Activated CD8-positive, alpha-beta memory T cell treated with anti-CD3 and anti-CD28 coated beads for 1 hour (primary cell): ENCODE data around the gene LIPC.

Experiments
- DNase-seq, 2 donors: peaks; one replicate each; pipeline ENCODE4 v3.0.0-alpha.2; 2020; ENCODE audit warnings: low read depth in 1 of 2; ENCODE audit errors: extremely low read depth in 1 of 2

The LIPC gene

DNA sequence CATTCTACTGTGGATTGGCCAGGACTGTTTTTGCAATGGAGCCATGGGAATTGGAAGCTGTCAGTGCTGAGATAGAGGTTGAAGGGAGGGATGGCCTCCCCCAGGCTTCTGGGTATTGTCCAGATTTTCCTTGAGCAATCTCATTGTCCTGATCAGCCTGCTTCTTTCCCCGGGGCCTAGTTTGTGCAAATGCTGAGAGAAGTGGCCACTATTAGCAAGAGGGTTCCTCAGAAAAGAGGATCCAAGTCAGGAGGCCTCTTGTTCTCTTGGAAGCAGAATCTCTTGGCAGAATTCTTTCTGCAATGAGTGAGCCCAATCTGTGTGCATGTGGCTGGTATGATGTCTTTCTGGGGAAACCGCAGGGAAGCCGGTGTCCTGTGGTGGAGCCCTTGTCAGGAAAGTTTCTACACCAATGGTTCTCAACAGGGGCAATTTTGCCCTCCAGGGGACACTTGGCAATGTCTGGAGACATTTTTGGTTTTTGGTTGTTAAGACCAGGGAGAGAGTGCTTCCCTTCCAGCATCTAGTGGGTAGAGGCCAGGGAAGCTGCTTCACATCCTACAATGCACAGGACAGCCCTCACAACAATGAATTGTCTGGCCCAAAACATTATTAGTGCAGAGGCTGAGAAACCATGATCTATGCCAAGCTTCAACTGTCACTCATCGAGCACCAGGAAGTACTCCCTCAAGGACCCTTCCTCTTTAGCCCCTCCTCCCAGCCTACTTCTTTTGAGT lies 2.0 kb downstream of the LIPC start:
- DNase-seq: no peak

DNA sequence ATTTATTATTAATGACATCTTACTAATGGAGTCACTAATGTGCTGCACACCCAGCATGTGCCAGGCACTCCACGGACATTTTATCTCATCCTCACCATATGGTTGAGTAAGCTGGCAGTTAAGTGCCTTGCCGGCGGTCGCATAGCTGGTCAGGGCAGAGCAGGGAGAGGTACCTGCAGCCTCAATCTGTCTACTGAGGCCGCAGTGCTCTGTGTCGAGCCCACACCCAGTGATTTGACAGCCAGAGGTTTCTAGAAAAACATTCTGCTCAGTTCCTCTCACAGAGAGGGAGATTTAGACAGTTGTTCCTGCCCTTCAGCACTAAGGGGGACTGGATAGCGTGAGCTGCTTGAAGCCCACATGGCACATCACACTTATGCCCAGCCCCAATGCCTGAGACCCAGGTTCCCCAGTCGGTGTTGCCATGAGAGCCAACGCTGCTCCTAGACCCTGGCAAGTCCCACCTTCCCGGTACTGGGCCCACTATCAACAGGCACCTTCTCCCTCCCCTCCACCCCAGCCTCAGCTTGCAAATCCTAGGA lies 2.6 kb downstream of the LIPC start:
- no peak for DNase-seq

DNA sequence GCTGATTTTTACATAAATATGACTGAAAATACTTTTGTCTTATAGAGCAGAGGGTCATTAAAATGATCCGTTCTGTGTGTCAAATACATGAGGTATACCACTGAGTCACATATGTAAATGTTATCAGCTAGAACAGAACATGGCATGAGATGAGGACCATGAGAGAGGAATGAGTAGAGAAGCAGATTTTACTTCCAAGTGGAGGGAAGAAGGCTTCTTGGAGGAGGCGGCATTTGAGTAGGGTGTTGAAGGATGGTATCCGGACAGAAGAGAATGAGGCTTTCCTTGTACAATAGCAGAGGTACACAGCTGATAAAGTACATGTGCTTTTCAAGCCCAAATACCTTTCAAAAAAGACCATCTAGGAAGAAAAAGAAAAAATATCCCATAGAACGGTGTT lies 4.8 kb downstream of the LIPC start:
- no peak for DNase-seq

DNA sequence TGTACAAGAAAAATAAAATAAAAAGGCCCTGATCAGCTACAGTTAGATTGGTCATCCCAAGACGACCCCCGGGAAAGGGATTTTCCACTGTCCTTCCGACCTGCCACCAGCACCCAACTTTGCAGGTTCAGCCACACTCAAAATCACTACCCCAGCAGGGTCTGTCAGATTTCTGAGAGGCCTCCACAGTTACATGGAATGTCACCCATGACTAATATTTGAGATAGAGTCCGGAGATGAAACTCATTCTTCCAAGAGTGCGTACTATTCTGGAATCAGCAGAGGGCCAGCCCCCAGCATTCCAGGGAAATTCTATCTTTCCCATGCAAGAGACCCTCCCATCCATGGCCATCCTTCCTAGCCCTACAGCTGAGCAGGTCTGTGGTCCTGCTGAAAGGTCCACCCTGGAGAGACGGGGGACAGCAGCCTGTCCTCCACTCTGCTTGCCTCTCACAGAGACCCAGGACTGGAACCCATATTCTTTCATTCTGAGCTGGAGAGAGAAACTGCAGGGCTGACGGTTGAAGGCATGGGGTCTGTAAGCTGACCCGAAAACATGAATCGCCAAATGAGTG lies 5.8 kb downstream of the LIPC start:
- no peak for DNase-seq

DNA sequence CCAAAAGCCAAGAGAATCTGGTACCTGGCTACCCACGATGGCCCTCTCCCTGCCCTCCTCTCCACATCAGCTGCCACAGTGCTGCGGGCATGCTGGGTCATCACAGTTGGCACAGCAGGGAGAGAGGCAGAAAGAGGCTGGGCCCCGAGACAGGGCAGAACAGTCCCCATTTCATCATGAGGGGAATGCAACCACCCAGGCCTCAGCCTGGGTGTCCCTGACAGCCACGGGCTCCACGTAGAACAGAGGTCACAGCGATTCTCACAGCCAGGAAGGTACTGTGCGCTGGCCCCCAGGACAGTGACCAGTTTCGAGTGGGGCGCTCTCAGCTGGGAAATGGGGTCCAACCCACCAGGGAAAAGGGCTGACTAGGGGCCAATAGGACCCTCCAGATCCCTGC lies 6.3 kb downstream of the LIPC start:
- DNase-seq: no peak

DNA sequence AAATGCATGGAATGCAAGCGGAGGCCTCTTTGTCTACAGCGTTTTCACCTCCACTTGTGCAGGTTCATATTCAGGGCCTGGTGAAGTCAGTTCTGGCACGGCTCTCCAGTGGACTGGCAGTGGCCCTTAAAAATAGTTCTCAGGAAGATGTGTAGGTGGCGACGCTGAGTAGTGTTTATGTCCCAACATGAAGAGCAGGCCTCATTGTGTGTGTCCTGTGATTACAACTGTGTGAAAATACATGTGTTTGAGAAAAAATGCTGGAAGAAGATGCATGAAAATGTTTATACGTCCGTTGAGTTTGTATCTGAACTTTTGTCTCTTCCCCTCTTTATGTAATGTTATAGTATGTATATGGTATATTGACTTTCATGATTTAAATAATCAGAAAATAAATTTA lies 7.2 kb downstream of the LIPC start:
- no peak for DNase-seq

DNA sequence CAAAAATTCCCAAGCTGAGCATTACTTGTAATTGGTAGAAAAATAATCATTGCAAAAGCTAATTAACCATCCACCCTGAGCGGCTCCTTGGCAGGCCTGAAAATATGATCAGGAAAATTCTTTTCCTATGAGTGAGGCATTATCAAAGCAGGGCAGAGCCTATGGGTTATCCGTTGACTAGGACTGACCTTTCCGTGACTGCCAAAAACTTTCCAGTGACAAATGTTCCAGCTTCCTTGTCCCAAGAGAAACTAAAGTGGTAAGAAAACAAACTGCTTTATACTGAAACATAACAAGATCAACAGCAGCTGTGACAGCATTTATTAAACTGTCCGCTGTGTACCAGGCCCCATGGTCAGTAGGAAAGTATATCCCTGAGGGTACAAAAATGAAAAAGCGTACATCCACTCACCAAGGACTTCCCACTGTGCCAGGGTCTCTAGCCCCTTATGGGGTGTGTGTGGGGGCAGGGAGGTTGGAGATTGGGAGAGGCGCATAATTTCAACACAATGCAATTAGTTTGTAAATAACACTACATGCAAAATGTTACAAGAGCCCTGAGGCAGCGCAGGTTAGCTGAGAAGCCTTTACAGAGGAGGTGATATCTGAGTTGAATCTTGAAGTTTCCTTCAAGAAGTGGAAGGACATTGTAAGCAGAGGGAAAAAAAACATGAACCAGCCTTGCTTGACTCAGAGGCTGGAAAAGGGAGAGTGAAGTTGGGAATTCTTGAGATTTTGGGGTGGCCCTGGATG lies 8.5 kb downstream of the LIPC start:
- no peak for DNase-seq

DNA sequence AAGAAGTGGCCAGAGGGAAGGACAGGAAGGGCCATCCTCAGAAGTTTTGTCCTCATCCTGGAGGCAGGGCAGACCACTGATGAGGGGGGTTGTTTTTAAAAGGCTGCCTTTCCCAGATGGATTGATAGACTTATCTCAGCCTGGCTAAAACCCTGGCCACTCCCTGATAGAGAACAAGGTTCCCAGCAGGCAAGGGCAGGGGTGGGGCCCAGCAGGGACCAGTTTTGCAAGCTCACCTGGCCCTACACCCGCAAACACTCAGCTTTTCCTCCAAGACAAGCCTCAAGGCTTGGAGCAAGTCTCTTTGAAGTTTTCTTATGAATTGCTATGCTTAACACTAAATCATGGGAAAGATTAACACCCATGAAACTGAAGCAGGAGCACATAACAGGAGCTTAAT lies 9.1 kb downstream of the LIPC start:
- no peak for DNase-seq

DNA sequence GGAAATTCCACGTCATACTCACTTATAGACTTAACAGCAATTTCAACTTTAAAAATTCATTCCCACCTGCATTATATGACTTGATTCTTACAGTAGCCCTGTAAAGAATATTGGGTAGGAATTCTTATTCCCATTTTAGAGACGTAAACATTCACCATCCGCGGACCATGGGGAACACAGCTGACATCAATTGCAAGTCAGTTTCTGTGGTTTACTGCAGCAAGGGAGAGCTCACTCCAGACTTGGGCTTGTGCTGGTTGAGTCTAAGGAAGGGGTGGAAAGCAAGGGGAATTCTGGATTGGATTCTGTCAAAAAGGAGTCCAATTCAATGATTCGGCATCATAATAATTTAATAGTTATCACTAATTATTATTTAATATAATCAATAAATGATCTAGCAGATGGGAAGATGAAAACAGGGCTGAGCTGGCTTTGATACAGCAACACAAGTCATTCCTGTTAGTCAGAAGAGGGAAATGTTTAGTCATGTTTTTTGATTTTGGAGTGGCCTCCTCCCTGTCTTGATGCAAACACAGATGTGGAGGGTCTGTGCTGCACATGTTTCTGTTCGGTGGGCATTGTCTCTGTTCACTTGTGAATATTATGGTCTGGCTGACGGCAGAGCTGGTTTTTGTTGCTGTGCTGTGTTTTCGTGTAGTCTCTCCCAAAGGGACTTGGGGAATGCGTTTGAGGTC lies 9.7 kb downstream of the LIPC start:
- DNase-seq: no peak

DNA sequence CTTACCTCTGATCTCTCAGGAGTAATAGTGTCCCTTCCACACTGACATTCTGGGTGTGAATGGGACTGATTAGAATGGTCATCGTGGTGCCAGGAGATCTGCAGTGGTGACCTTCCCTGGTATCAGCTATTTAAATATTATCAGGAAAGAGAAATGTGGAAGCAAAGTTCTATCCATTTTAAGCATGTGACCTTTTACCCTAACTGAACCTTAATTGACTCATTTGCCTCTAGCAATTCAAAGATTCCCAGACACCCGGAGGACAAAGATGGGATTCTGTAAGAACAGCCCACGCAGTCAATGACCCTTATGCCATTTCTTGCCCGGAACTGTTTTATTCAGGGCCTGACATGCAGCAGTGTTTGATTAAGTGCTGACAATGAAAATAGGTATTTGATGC lies 10.3 kb downstream of the LIPC start:
- DNase-seq: no peak

DNA sequence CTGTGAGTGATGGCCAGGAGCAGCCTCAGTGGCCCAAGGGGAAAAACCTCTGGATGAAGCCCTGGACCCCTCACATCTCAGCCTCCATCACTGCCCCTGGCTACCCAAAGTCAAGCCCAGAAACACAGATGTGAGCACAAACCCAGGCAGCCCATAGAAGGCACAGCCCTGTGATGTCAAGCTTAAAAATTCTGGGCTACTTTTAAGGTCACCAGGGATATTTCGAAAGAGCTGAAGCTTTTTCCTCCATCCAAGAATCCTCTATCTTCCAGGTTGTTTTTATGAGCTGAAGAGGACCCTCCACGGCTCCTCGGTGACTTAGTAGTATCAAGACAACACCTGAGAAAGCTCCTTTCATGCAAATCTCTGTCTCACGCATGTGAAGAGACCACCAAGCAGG lies 11.5 kb downstream of the LIPC start:
- DNase-seq: no peak

DNA sequence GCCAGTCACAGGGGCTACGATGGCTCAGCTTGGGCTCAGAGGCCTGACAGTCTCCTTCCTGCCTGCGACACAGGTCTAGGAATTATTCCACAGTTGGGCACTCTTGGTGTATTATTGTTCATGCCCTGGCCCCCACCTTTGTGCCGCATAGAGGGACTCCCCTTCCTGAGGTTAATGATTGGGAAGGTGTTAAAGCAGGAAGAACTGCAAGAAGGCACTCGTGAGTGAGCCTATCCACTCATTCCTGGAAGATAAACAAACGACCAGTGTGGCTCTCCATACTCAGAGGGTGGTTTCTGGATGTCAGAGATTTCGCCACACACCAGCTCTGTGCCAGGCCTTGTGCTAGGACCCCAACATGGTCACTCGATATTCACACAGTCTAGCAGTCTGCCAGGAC lies 12.3 kb downstream of the LIPC start:
- no peak for DNase-seq

DNA sequence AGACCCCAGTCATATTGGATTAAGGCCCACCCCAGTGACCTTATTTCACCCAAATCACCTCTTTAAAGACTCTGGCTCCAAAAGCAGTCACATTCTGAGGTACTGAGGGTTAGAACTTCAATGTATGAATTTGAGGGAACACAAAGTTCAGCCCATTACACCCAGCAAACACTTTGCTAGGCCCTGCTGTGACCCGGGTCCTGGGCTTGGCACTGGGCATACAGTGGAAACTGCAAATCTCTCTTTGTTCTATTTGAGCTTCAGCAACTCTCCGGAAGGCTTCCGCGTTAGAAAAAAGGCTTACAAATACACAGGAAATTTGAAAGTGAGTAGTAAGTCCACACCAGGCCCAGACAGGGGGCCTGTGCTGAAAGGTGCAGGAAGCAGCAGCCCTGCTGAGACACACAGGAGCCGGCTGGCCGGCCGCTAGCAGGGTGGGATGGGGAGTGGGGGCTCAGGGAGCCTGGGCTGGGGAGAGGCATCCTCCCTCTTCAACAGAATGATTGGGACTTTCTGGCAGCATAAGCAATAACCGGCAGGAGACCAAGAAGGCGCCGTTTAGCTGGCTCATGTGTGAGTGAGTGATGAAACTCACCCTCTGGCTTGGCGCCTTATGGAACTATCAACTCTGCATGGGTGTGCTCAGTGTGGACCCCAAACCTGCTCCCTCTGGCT lies 13.0 kb downstream of the LIPC start:
- DNase-seq: no peak

DNA sequence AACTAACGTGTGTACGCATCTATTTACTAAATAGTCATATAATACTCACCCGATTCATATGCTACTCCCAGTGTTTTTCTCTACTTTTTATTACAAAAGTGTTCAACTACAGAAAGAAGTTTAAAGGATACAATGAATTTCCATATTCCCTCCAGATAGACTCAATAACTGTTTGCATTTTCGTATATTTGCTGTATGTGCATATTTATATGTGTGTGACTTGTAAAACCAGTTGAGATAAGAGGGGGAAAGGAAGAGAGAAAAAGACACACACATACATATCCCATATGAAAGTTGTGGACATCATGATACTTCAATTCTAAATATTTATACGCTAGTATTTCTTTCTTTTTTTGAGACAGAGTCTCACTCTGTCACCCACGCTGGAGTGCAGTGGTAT lies 14.1 kb downstream of the LIPC start:
- DNase-seq: no peak

DNA sequence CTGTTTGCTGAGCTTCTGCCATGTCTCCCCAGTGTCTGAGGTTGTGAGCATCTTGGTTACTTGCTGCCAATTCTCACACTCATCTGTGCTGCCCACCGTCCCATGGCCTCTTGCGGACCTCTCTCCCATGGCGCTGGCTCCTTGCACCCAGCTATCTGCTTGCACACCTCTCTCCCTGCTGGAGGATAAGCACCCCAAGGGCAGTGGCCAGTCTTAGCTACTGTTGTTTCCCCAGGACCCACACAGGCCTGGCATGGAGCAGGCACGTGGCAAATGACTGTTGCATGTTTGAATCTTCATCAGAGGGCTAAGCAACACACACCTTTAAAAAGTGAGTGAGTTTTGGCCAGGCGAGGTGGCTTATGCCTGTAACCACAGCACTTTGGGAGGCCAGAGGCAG lies 14.7 kb downstream of the LIPC start:
- no peak for DNase-seq

DNA sequence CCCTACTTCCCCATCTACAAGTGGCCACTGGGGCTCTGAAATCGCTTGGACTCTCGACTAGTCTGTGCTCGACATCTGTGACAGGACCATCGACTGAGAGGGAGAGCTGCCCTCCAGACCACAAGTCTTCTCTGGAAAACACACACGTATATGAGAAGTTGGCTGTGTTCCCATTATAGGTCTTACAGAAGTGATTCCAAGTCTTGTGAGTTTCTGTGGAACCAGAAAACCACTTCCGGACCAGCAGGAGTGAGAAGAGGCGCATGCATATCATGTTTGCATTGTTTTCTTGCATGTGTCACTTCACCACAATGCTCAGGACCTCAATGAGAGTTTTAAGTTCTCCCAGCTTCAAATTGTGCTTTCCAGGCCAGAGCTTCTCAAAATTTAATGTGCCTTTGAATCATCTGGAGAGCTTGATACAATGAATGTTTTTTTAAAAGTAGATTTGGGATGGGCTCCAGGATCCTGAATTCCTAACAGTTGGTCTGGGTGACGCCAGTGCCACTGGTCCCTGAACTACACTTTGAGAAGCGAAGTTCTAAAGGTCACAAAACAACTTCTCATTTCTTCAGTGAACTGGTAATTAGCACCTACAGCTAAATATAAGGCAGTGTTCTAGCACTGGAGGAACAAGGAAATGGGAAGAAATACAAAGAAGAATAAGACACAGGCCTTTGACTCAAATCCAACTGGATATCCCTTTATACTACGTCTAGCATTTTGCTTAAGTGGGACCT lies 15.7 kb downstream of the LIPC start:
- DNase-seq: no peak

DNA sequence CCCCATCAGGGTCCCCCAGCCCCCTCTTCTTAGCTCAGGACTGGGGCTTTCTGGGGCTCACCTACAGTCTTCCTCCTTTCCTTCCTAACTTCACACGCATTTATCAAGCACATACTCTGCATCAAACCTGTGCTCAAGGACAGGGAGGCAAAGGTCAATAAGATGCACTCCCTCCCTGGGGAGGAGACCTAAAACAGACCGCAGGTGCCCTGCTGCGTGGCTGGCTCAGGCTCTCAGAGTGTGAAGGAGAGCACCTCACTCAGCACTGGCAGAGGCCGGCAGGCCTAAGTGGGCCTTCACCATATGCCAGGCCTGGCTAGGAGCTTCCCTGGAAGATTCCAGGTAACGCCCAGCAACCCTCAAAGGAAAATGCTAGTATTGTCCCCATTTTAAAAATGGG lies 16.5 kb downstream of the LIPC start:
- DNase-seq: no peak

DNA sequence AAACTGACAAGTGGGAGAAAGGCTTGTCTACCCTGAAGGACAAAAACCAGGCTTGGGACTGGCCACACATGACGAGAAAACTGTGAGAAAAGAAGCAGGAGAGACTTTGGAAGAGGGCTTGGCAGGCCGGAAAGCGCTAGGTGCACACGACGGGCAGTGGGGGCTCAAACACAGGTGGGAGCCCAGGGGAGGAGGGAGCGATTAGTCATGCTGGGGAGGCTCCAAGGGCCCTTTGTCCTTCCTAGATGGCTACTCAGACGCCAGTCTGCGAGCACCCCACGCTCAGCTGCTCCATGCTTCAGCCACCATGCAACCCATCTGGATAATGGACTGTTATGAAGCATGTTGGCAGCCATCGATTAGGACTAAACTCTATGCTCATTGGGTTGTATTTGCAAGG lies 17.1 kb downstream of the LIPC start:
- no peak for DNase-seq

DNA sequence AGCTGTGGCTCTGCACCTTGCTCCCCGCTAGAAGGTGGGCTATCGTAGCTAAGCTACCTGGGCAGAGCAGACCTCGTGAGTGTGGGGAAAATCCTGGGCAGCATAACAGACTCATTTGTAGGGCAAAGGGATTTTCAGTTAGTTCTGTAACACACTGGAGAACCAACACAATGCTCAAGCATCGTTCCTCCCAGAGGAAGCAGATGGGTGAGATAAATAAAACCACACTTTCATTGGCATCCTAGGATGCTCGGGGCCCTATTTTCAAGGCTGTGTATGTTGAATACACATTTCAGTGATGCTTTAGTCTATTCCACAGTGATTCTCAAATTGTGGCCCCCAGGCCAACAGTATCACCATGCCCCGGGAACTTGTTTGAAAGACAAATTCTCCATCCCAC lies 20.0 kb downstream of the LIPC start:
- DNase-seq: no peak

DNA sequence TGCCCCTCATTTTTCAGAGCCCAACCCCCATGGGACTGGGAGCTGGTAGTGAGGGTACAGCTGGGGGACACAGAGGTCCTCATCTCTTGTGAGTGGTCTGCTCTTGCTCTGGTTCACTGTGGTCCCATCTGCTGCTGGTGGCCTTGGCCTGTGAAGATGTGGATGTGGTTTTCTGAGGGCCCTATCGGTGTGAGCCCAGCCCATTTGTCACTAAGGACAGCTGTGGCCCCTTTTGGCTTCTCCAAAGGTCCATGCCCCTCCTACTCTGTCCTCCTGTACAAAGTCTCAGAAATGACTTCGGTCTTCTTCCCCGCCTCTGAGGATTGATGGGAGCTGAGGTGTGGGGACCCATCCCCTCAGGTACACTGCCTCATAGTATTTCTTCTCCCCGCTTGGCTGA lies 21.0 kb downstream of the LIPC start:
- no peak for DNase-seq
